Subcutaneous adipose tissue (tissue), 4 donors: ENCODE measurements around the gene SEC61A2. TPM values are rescaled to one million over a fixed set of nuclear protein-coding genes. Genes with fewer than 3 reads are reported as not detected.

Experiments
- CTCF ChIP-seq: fragments of 450-650 bp; IDR thresholded peaks from one replicate; pipeline ENCODE4 v1.5.1; 2016; ENCODE audit warnings: low read depth, mild to moderate bottlenecking, control low read depth, antibody characterized with exemption, moderate library complexity
- total RNA-seq, 4 donors: library from RNA; depleted of rRNA; stranded (reverse); fragments of >200 nt; gene quantifications; one replicate each; pipeline ENCODE4 v1.1.0, GENCODE V29; 2016

SEC61A2 gene
- total RNA-seq, 4 donors from 2014 or later: 3.4 to 6.3 (median 3.9) TPM

GRCh38 chr10:12180221-12180974 is 50.9 kb downstream of the SEC61A2 start:
- TF ChIP-seq CTCF: no peak

DNA sequence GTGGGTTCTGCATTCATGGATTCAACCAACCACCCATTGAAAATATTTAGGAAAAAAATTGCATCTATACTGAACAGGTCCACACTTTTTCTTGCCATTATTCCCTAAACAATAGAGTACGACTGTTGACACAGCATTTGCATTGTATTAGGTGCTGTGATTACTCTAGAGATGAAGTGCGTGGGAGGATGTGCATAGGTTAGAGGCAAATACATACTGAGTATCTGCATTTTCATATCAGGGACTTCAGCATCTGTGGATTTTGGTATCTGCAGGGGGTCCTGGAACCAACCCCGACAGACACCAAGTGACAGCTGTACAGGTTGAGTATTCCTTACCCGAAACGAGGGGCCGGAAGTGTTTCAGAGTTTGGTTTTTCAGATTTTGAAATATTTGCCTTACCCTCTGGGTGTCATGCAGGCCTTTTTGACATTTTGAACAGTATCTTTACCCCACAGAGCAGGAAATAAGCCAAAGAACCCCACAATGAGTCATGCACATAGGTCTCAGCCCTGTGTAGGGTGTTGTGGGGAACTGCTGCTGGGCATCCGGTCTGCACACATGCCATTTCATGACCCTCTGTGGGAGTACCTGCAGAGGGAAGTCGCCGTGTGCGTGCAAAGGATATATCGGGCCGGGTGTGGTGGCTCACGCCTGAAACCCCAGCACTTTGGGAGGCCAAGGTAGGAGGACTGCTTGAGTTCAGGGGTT is 51.7 kb downstream of the SEC61A2 start:
- no peak for TF ChIP-seq CTCF

DNA sequence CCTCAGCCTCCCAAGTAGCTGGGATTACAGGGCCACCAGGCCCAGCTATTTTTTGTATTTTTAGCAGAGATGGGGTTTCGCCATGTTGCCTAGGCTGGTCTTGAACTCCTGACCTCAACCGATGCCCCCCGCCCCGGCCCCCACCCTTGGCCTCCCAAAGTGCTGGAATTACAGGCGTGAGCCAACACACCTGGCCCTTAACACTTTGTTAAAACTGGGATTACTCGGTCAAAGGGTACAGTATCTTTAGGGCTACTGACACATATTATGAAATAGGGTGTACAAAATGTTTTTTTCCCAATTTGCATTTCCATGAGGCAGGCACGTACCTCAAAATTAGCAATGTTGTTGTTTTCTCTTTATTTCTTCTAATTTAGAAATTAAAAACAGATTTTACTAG is 54.7 kb downstream of the SEC61A2 start:
- TF ChIP-seq CTCF: no peak

DNA sequence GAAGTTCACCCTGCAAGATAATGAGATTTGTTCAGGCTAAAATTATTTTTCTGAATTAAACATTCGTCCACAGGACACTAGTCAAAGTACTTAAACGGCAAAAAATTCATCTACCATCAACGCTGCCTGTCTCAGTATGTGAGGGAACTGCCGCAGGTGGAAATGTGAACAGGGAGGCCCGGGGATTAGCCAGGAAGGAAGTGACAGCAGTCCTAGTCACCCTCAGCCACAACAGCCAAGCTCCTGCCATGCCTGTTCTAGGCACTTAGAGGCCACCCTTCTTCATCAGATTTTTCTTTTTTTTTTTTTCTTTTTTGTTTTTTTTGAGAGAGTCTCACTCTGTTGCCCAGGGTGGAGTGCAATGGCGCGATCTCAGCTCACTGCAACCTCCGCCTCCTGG is 56.8 kb downstream of the SEC61A2 start:
- TF ChIP-seq CTCF: no peak

DNA sequence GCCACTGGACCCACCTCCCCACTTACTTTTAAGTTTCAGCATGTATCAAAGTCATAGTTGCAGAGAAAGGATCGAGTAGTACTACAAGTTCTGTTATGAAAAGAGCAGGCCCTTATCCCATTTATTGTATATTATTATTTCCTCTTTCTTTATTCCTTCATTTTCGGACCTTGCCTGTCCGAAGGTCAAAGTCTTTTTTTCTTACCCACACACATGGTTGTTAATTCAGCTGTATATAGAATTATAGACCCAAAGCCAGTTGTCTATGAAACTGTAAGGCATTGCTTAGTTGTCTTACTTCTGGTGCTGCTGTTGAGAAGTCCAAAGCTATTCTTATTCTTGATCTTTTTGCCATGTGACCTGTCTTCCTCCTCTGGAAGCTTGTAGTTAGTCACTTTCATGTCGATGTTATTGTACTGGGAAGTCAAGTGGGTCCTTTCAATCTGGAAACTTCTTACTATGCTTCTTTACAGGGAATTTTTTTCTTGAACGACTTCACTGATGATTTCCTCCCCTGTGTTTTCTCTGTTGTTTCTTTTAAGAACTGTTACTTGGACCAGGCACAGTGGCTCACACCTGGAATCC is 57.9 kb downstream of the SEC61A2 start:
- TF ChIP-seq CTCF: no peak

DNA sequence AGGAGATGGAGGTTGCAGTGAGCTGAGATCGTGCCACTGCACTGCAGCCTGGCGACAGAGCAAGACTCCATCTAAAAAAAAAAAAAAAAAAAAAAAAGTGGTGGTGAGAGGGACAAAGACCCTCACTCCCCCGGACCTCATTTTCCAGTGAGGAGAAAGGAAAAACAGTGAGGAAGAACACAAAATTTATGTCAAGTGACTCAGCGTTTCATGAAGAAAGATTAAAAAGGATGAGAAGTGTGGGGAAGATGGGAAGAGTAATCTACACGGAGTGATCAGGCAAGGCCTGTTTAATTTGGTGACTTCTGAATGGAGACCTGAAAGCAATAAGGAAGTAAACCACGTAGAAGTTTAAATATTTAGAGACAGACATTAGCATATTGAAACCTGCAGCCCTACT is 59.2 kb downstream of the SEC61A2 start:
- TF ChIP-seq CTCF: no peak

DNA sequence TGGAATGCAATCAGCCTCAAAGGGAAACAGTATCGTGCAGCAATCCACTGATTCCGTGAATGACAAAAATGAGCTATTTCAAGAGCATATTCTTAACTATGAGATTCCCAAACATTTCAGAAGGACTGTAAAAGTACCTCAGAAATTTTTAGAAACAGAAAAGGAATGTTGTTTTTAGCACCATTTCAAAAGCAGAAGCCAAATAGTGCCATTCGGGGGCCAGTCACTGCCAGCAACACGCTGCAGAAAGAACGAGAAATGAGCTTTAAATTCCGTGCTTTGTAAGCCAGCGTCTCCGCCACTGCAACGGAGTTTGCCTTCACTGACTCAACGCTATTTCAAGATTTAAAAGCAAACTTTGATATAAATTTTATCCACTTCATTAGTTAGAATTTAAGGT is 59.9 kb downstream of the SEC61A2 start:
- TF ChIP-seq CTCF: no peak
